HepG2 (cell line): Measurements from ENCODE around the gene TTC28. TPM values are rescaled to one million over a fixed set of nuclear protein-coding genes. Genes with fewer than 3 reads are reported as not detected.

ENCODE experiments used
- ATAC-seq: fragments of 200-7000 bp; cut with Tn5 transposase; 3 replicates; pipeline ENCODE4 v1.9.1; 2020; ENCODE audit warnings: mild to moderate bottlenecking, moderate library complexity
- BruUV-seq: library from RNA; stranded (reverse); fragments of 400-500 nt; replicated peaks from 2 replicates; lab custom pipeline; 2021; lab: Mats Ljungman, UMichigan
- CTCF ChIA-PET: fragments of 300-600 bp; formaldehyde crosslinking; extraction: SDS; loops from one replicate; lab custom pipeline; 2021; ENCODE audit warnings: low total read pairs, inconsistent platforms, low intra/inter-chr PET ratio; lab: Yijun Ruan, JAX
- POLR2A ChIA-PET: fragments of 350-600 bp; sonication (Branson Sonifier 250); formaldehyde crosslinking; loops from one replicate; lab custom pipeline; 2020; ENCODE audit warnings: antibody characterized with exemption, inconsistent platforms; lab: Yijun Ruan, JAX
- DNase-seq: peaks from one replicate; pipeline ENCODE4 v3.0.0-alpha.2; 2015; ENCODE audit warnings: low spot score
- FAIRE-seq: peaks from 3 replicates; lab custom pipeline; 2011; peaks lifted over from hg19 to GRCh38; lab: Jason Lieb, UNC
- H2AFZ ChIP-seq: one replicate; pipeline ENCODE4 v1.6.1; 2011; ENCODE audit warnings: low read length, inconsistent platforms
- H3K27ac ChIP-seq: fragments of 300-600 bp; 3 replicates; pipeline ENCODE4 v1.8.0; 2011; ENCODE audit warnings: mixed run types, mild to moderate bottlenecking, mixed read lengths, low read length, inconsistent platforms; ENCODE audit not compliant: insufficient read depth; ENCODE audit errors: extremely low read length
- H3K27me3 ChIP-seq, 2 experiments: fragments of 200-600 bp in 1 of 2; 2 replicates in 1 of 2; 3 replicates in 1 of 2; pipeline versions ENCODE4 v1.6.0 to v1.8.0; 2011; ENCODE audit warnings: low read length in 2 of 2, mild to moderate bottlenecking in 2 of 2, moderate library complexity in 2 of 2, inconsistent platforms in 1 of 2; ENCODE audit not compliant: insufficient read depth in 2 of 2, control insufficient read depth in 1 of 2
- H3K36me3 ChIP-seq, 2 experiments: fragments of 200-600 bp in 1 of 2; replicated peaks in 1 of 2; 2 replicates in 1 of 2; 3 replicates in 1 of 2; pipeline versions ENCODE4 v1.5.1 to v1.8.0; 2011; ENCODE audit warnings: low read length in 2 of 2, inconsistent platforms in 1 of 2; ENCODE audit not compliant: insufficient read depth in 2 of 2, control insufficient read depth in 1 of 2
- H3K4me1 ChIP-seq: 2 replicates; pipeline ENCODE4 v1.5.1; 2012; ENCODE audit warnings: low read length, inconsistent platforms; ENCODE audit not compliant: insufficient read depth
- H3K4me2 ChIP-seq: 2 replicates; pipeline ENCODE4 v1.6.0; 2011; ENCODE audit warnings: low read depth, low read length, inconsistent platforms
- H3K4me3 ChIP-seq, 3 experiments: fragments of 200-600 bp in 1 of 3; sonication (generic), shearing (Covaris generic) in 1 of 3; replicated peaks in 1 of 3; 2 replicates each; pipeline ENCODE4 v1.5.1; 2011 to 2016; ENCODE audit warnings: low read length in 3 of 3, inconsistent platforms in 2 of 3, low read depth in 2 of 3, mild to moderate bottlenecking in 2 of 3, control low read depth in 1 of 3, mixed read lengths in 1 of 3; ENCODE audit not compliant: insufficient read depth in 1 of 3
- H3K79me2 ChIP-seq: one replicate; pipeline ENCODE4 v1.6.1; 2011; ENCODE audit warnings: low read length, inconsistent platforms; ENCODE audit not compliant: insufficient read depth
- H3K9ac ChIP-seq: 2 replicates; pipeline ENCODE4 v1.6.0; 2011; ENCODE audit warnings: mild to moderate bottlenecking, low read depth, low read length, inconsistent platforms; ENCODE audit not compliant: insufficient read depth
- H3K9me3 ChIP-seq: 2 replicates; pipeline ENCODE4 v1.5.1; 2012; ENCODE audit warnings: mild to moderate bottlenecking, low read length
- H4K20me1 ChIP-seq: 2 replicates; pipeline ENCODE4 v1.6.0; 2011; ENCODE audit warnings: inconsistent platforms, mild to moderate bottlenecking, low read length, moderate library complexity; ENCODE audit not compliant: insufficient read depth
- CREM ChIP-seq, 2 experiments: sonication (generic) in 1 of 2; formaldehyde crosslinking in 1 of 2; IDR thresholded peaks; 2 replicates each; pipeline versions ENCODE4 v1.4.0 to v1.6.1; 2016 to 2020; ENCODE audit warnings: antibody characterized with exemption in 1 of 2, mild to moderate bottlenecking in 1 of 2, missing genetic modification reagents in 1 of 2
- DRAP1 ChIP-seq: IDR thresholded peaks from 2 replicates; pipeline ENCODE4 v1.6.1; 2016; ENCODE audit warnings: missing genetic modification reagents, missing compliant biosample characterization
- EEA1 ChIP-seq: sonication (generic); formaldehyde crosslinking; IDR thresholded peaks from 2 replicates; pipeline ENCODE4 v1.5.1; 2020; ENCODE audit warnings: mild to moderate bottlenecking, missing genetic modification reagents, borderline replicate concordance
- ZBTB43 ChIP-seq: sonication (generic); formaldehyde crosslinking; conservative IDR thresholded peaks from 2 replicates; pipeline ENCODE4 v1.4.0; 2020; ENCODE audit warnings: missing genetic modification reagents
- ZFX ChIP-seq: sonication (generic); formaldehyde crosslinking; IDR thresholded peaks from 2 replicates; pipeline ENCODE4 v1.4.0; 2020; ENCODE audit warnings: mild to moderate bottlenecking, low read depth, missing genetic modification reagents, moderate library complexity
- ZNF18 ChIP-seq: sonication (generic); formaldehyde crosslinking; IDR thresholded peaks from 2 replicates; pipeline ENCODE4 v1.8.0; 2022; ENCODE audit warnings: mild to moderate bottlenecking, missing genetic modification reagents; ENCODE audit not compliant: insufficient replicate concordance
- ZNF232 ChIP-seq: sonication (generic); formaldehyde crosslinking; IDR thresholded peaks from 2 replicates; pipeline ENCODE4 v1.4.0; 2020; ENCODE audit warnings: missing genetic modification reagents, borderline replicate concordance
- ZNF333 ChIP-seq: sonication (generic); formaldehyde crosslinking; IDR thresholded peaks from 2 replicates; pipeline ENCODE4 v1.4.0; 2020; ENCODE audit warnings: mild to moderate bottlenecking, missing genetic modification reagents, borderline replicate concordance
- ZNF569 ChIP-seq: sonication (generic); formaldehyde crosslinking; IDR thresholded peaks from 2 replicates; pipeline ENCODE4 v1.5.0; 2020; ENCODE audit warnings: mild to moderate bottlenecking, missing genetic modification reagents, moderate library complexity, borderline replicate concordance
- ZNF737 ChIP-seq: sonication (generic); formaldehyde crosslinking; IDR thresholded peaks from 2 replicates; pipeline ENCODE4 v1.5.0; 2020; ENCODE audit warnings: missing genetic modification reagents, mild to moderate bottlenecking, borderline replicate concordance
- WGBS: methylation state at CpG from one replicate; pipeline ENCODE4 v1.1.6; 2017; ENCODE audit warnings: low lambda C conversion rate; 5-methylcytosine and 5-hydroxymethylcytosine counted together
- in situ Hi-C: cut with HindIII; loops from 2 replicates; pipeline ENCODE4 v1.10.0; 2017; ENCODE audit warnings: low pct_unique_long_range_greater_than_20kb; ENCODE audit not compliant: extremely low pct_ligation_motif_present
- intact Hi-C: fragments of 100-400 bp; cut with micrococcal nuclease; formaldehyde crosslinking; loops from one replicate; pipeline ENCODE4 v1.10.0; 2022; ENCODE audit not compliant: unreplicated experiment
- polyA plus RNA-seq, 8 experiments: library from polyadenylated mRNA; depleted of rRNA in 3 of 8; stranded (reverse) in 7 of 8; unstranded in 1 of 8; fragments of >200 nt; fragmentation: Illumina TruSeq in 4 of 8; extraction: Trizol in 4 of 8; gene quantifications; 2 replicates each; pipeline versions ENCODE4 v1.2.1 to v1.2.3, GENCODE V29; 2011 to 2016; ENCODE audit warnings: low read depth in 4 of 8, missing spikeins in 1 of 8, mixed read lengths in 1 of 8; ENCODE audit not compliant: insufficient read depth in 1 of 8
- total RNA-seq, 5 experiments: library from RNA; depleted of rRNA; stranded (reverse); fragments of >200 nt; fragmentation: Illumina TruSeq; extraction: Trizol; gene quantifications; 2 replicates each; pipeline ENCODE4 v1.2.3, GENCODE V29; 2016; ENCODE audit warnings: low read depth in 1 of 5
- TF ChIP-seq, protein P1 (sequence below): sonication (generic); formaldehyde crosslinking; IDR thresholded peaks from 2 replicates; pipeline ENCODE4 v1.9.0; 2021; ENCODE audit warnings: missing genetic modification reagents, borderline replicate concordance
- TF ChIP-seq, protein P2 (sequence below): IDR thresholded peaks from 2 replicates; pipeline ENCODE4 v1.6.1; 2016; ENCODE audit warnings: mild to moderate bottlenecking
- TF ChIP-seq, protein P3 (sequence below): sonication (generic); formaldehyde crosslinking; IDR thresholded peaks from 2 replicates; pipeline ENCODE4 v1.5.0; 2020; ENCODE audit warnings: mild to moderate bottlenecking, missing genetic modification reagents

TTC28 gene
- total and polyA plus RNA-seq, 2 of the 13 experiments (the other 11 are each of a cell fraction or from before 2014, with no cell fraction given) = 4.2 to 13.1 TPM

GRCh38 chr22:28017859-28018258, 661.8 kb downstream of the TTC28 start:
- WGBS = 100% methylated on average over 3 of the region's 4 CpGs
- H2AFZ ChIP-seq = no peak overlapping the region
- H3K4me2 ChIP-seq = no peak overlapping the region
- ATAC-seq = no peak
- H3K9ac ChIP-seq = no peak overlapping the region
- BruUV-seq = no TSS peak
- H3K4me3 ChIP-seq = no peak overlapping the region
- no peaks in the 10 kb centered on the region for H3K27me3 ChIP-seq
- POLR2A ChIA-PET = no interaction called here
- peaks cover 2 to 3% of the 10 kb centered on the region in 2 experiments; a peak in 2 of 5 replicates for H3K36me3 ChIP-seq
- no peak overlapping the region for H3K27ac ChIP-seq
- FAIRE-seq = no peak
- no peaks in the 10 kb centered on the region for H3K4me1 ChIP-seq
- CTCF ChIA-PET = no interaction called here
- TF ChIP-seq ZFX (no peak), ZNF333 (CRISPR knock-in tag) (no peak), CREM (IDR thresholded peaks at IDR 0.05) (no peak), CREM (CRISPR knock-in tag; IDR thresholded peaks at IDR 0.05) (no peak), DRAP1 (CRISPR knock-in tag) (no peak), ZNF232 (CRISPR knock-in tag) (no peak), ZNF737 (CRISPR knock-in tag) (no peak), EEA1 (CRISPR knock-in tag) (no peak), ZBTB43 (no peak), ZNF18 (CRISPR knock-in tag) (no peak), ZNF569 (CRISPR knock-in tag) (no peak)
- TF ChIP-seq, protein P1, sequence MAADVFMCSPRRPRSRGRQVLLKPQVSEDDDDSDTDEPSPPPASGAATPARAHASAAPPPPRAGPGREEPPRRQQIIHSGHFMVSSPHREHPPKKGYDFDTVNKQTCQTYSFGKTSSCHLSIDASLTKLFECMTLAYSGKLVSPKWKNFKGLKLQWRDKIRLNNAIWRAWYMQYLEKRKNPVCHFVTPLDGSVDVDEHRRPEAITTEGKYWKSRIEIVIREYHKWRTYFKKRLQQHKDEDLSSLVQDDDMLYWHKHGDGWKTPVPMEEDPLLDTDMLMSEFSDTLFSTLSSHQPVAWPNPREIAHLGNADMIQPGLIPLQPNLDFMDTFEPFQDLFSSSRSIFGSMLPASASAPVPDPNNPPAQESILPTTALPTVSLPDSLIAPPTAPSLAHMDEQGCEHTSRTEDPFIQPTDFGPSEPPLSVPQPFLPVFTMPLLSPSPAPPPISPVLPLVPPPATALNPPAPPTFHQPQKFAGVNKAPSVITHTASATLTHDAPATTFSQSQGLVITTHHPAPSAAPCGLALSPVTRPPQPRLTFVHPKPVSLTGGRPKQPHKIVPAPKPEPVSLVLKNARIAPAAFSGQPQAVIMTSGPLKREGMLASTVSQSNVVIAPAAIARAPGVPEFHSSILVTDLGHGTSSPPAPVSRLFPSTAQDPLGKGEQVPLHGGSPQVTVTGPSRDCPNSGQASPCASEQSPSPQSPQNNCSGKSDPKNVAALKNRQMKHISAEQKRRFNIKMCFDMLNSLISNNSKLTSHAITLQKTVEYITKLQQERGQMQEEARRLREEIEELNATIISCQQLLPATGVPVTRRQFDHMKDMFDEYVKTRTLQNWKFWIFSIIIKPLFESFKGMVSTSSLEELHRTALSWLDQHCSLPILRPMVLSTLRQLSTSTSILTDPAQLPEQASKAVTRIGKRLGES (CRISPR knock-in tag) = no peak
- TF ChIP-seq, protein P2, sequence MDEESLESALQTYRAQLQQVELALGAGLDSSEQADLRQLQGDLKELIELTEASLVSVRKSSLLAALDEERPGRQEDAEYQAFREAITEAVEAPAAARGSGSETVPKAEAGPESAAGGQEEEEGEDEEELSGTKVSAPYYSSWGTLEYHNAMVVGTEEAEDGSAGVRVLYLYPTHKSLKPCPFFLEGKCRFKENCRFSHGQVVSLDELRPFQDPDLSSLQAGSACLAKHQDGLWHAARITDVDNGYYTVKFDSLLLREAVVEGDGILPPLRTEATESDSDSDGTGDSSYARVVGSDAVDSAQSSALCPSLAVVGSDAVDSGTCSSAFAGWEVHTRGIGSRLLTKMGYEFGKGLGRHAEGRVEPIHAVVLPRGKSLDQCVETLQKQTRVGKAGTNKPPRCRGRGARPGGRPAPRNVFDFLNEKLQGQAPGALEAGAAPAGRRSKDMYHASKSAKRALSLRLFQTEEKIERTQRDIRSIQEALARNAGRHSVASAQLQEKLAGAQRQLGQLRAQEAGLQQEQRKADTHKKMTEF (CRISPR knock-in tag) = no peak
- TF ChIP-seq, protein P3, sequence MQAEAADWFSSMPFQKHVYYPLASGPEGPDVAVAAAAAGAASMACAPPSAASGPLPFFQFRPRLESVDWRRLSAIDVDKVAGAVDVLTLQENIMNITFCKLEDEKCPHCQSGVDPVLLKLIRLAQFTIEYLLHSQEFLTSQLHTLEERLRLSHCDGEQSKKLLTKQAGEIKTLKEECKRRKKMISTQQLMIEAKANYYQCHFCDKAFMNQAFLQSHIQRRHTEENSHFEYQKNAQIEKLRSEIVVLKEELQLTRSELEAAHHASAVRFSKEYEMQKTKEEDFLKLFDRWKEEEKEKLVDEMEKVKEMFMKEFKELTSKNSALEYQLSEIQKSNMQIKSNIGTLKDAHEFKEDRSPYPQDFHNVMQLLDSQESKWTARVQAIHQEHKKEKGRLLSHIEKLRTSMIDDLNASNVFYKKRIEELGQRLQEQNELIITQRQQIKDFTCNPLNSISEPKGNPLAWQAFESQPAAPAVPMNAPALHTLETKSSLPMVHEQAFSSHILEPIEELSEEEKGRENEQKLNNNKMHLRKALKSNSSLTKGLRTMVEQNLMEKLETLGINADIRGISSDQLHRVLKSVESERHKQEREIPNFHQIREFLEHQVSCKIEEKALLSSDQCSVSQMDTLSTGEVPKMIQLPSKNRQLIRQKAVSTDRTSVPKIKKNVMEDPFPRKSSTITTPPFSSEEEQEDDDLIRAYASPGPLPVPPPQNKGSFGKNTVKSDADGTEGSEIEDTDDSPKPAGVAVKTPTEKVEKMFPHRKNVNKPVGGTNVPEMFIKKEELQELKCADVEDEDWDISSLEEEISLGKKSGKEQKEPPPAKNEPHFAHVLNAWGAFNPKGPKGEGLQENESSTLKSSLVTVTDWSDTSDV = no peak
- H4K20me1 ChIP-seq = no peaks in the 10 kb centered on the region; the same call in 1 of the 2 replicates
- in situ Hi-C loops (loop anchor here (25.0 kb wide), 2 partner anchors 606 to 1256 kb away; no protein-coding TSS in a partner anchor), intact Hi-C loops (no loop called here)
- no peaks in the 10 kb centered on the region for H3K79me2 ChIP-seq
- DNase-seq = no peak
- no peaks in the 10 kb centered on the region for H3K9me3 ChIP-seq
